Anterior cingulate cortex (tissue), 58 donors: ENCODE data around the gene TMED4.

Source experiments
- DNase-seq, 58 donors: peaks; one replicate each; lab custom pipeline; 2025; lab: John Stamatoyannopoulos, UW

The TMED4 gene

GRCh38 chr7:44547536-44548231 lies 34.3 kb downstream of the TMED4 start:
- no peak for DNase-seq

- DNase-seq, result no peak
These were observed 40.0 kb downstream of the TMED4 start for GRCh38 chr7:44541876-44542610.

- DNase-seq, result no peak
These were observed 40.8 kb downstream of the TMED4 start, which contains the start of gene NPC1L1 for GRCh38 chr7:44541028-44541869. Gene NPC1L1, minus strand, starts transcription at chr7:44541330. Its CDS starts 71 bp downstream, at chr7:44541259.

GRCh38 chr7:44540592-44541027 lies 41.4 kb downstream of the TMED4 start:
- DNase-seq, result no peak

GRCh38 chr7:44539669-44540506 lies 42.1 kb downstream of the TMED4 start:
- DNase-seq, result no peak

GRCh38 chr7:44538798-44539668 lies 43.0 kb downstream of the TMED4 start:
- no peak for DNase-seq

- no peak for DNase-seq
These were observed 43.8 kb downstream of the TMED4 start for GRCh38 chr7:44538093-44538797.

- no peak for DNase-seq
These were observed 44.6 kb downstream of the TMED4 start for GRCh38 chr7:44537442-44537841.

GRCh38 chr7:44536090-44536489 lies 45.9 kb downstream of the TMED4 start:
- no peak for DNase-seq

GRCh38 chr7:44535348-44536064 lies 46.5 kb downstream of the TMED4 start:
- no peak for DNase-seq

- no peak for DNase-seq
These were observed 47.5 kb downstream of the TMED4 start for GRCh38 chr7:44534501-44534900.

GRCh38 chr7:44534087-44534486 lies 47.9 kb downstream of the TMED4 start:
- DNase-seq, result no peak

- DNase-seq, result no peak
These were observed 48.6 kb downstream of the TMED4 start for GRCh38 chr7:44533301-44534055.

- DNase-seq, result no peak
These were observed 50.3 kb downstream of the TMED4 start for GRCh38 chr7:44531421-44532380.

- no peak for DNase-seq
These were observed 51.0 kb downstream of the TMED4 start for GRCh38 chr7:44530990-44531389.
